OCI-LY3 (cell line): Measurements from ENCODE around the gene RAB40A.

ENCODE experiments used
- H2AFZ ChIP-seq: fragments of 200-600, 300-600 bp; shearing (Covaris generic); 2 replicates; pipeline ENCODE4 v1.6.0; 2014; ENCODE audit warnings: antibody characterized with exemption, low read depth, low read length
- H3K27ac ChIP-seq: fragments of 200-600, 300-600 bp; sonication (generic); 2 replicates; pipeline ENCODE4 v1.5.1; 2014; ENCODE audit warnings: mild to moderate bottlenecking, low read length, moderate library complexity, mixed read lengths
- H3K27me3 ChIP-seq: fragments of 200-600, 300-600 bp; sonication (generic); 2 replicates; pipeline ENCODE4 v1.6.1; 2014; ENCODE audit warnings: low read depth, low read length, mixed read lengths
- H3K36me3 ChIP-seq: fragments of 200-600, 300-600 bp; sonication (generic); replicated peaks from 2 replicates; pipeline ENCODE3; 2014; ENCODE audit warnings: low read depth, low read length, mixed read lengths
- H3K4me1 ChIP-seq: fragments of 300-600, 200-600 bp; sonication (generic); 2 replicates; pipeline ENCODE4 v1.6.1; 2014; ENCODE audit warnings: low read length, mixed read lengths
- H3K4me2 ChIP-seq: fragments of 200-600, 300-600 bp; sonication (generic); 2 replicates; pipeline ENCODE4 v1.6.1; 2014; ENCODE audit warnings: low read length, mixed read lengths
- H3K4me3 ChIP-seq: fragments of 300-600, 200-600 bp; sonication (generic); 2 replicates; pipeline ENCODE4 v1.5.1; 2014; ENCODE audit warnings: antibody characterized with exemption, mild to moderate bottlenecking, low read length, moderate library complexity
- H3K79me2 ChIP-seq: fragments of 300-600, 200-600 bp; shearing (Covaris generic); 2 replicates; pipeline ENCODE4 v1.6.1; 2014; ENCODE audit warnings: mild to moderate bottlenecking, low read length, mixed read lengths
- H3K9ac ChIP-seq: fragments of 300-600, 200-600 bp; shearing (Covaris generic); 2 replicates; pipeline ENCODE4 v1.6.0; 2014; ENCODE audit warnings: mild to moderate bottlenecking, low read length, moderate library complexity
- H3K9me3 ChIP-seq: fragments of 200-600, 300-600 bp; shearing (Covaris generic); 2 replicates; pipeline ENCODE4 v1.6.1; 2014; ENCODE audit warnings: low read length, mixed read lengths; ENCODE audit not compliant: insufficient read depth
- H4K20me1 ChIP-seq: fragments of 200-600, 300-600 bp; sonication (generic); 2 replicates; pipeline ENCODE4 v1.6.1; 2016; ENCODE audit warnings: low read length, mixed read lengths; ENCODE audit not compliant: insufficient read depth
- CTCF ChIP-seq: fragments of 200-600, 300-600 bp; sonication (generic); IDR thresholded peaks from 2 replicates; pipeline ENCODE4 v1.5.1; 2014; ENCODE audit warnings: antibody characterized with exemption, low read length, low read depth
- EZH2phosphoT487 ChIP-seq: fragments of 200-600 bp; shearing (Covaris generic); IDR thresholded peaks from 2 replicates; pipeline ENCODE4 v1.6.1; 2018; ENCODE audit warnings: antibody characterized with exemption, mixed run types, low read depth

Gene RAB40A

GRCh38 chrX:103510031-103510430, 9.3 kb downstream of the RAB40A start:
- Histone ChIP-seq H3K27me3 (no peaks in the 10 kb centered on the region), H3K27ac (no peak overlapping the region), H3K4me3 (no peak overlapping the region), H3K4me2 (no peak overlapping the region), H3K9me3 (no peaks in the 10 kb centered on the region), H3K79me2 (no peaks in the 10 kb centered on the region), H3K4me1 (no peaks in the 10 kb centered on the region), H4K20me1 (no peaks in the 10 kb centered on the region), H2AFZ (no peak overlapping the region), H3K36me3 (no peaks in the 10 kb centered on the region), H3K9ac (no peak overlapping the region)
- no peak for TF ChIP-seq CTCF
- no peak for TF ChIP-seq EZH2phosphoT487

- no peak for TF ChIP-seq CTCF
- no peak for TF ChIP-seq EZH2phosphoT487
- Histone ChIP-seq H3K9ac (no peak overlapping the region), H3K27ac (no peak overlapping the region), H3K4me1 (no peaks in the 10 kb centered on the region), H3K9me3 (no peaks in the 10 kb centered on the region), H4K20me1 (no peaks in the 10 kb centered on the region), H3K36me3 (no peaks in the 10 kb centered on the region), H3K27me3 (no peaks in the 10 kb centered on the region), H3K4me2 (no peak overlapping the region), H3K79me2 (no peaks in the 10 kb centered on the region), H3K4me3 (no peak overlapping the region), H2AFZ (no peak overlapping the region)
Measured at GRCh38 chrX:103503853-103504207, 15.5 kb downstream of the RAB40A start.

GRCh38 chrX:103503163-103503852, 16.0 kb downstream of the RAB40A start:
- TF ChIP-seq CTCF (no peak), EZH2phosphoT487 (no peak)
- Histone ChIP-seq H3K4me2 (no peak overlapping the region), H3K27me3 (no peaks in the 10 kb centered on the region), H3K4me1 (no peaks in the 10 kb centered on the region), H3K27ac (no peak overlapping the region), H3K36me3 (no peaks in the 10 kb centered on the region), H4K20me1 (no peaks in the 10 kb centered on the region), H3K9ac (no peak overlapping the region), H3K9me3 (no peaks in the 10 kb centered on the region), H3K4me3 (no peak overlapping the region), H3K79me2 (no peaks in the 10 kb centered on the region), H2AFZ (no peak overlapping the region)

GRCh38 chrX:103498786-103499185, 20.5 kb downstream of the RAB40A start:
- Histone ChIP-seq H3K4me2 (no peak overlapping the region), H3K27me3 (no peaks in the 10 kb centered on the region), H3K9me3 (no peaks in the 10 kb centered on the region), H3K36me3 (no peaks in the 10 kb centered on the region), H2AFZ (no peak overlapping the region), H3K79me2 (no peaks in the 10 kb centered on the region), H3K9ac (no peak overlapping the region), H3K4me3 (no peak overlapping the region), H3K4me1 (no peaks in the 10 kb centered on the region), H4K20me1 (no peaks in the 10 kb centered on the region), H3K27ac (no peak overlapping the region)
- no peak for TF ChIP-seq CTCF
- no peak for TF ChIP-seq EZH2phosphoT487
